ENCODE results near the gene PDE1C. TPM values are rescaled to one million over a fixed set of nuclear protein-coding genes. Genes with fewer than 3 reads are reported as not detected.

The PDE1C gene
- total and polyA plus RNA-seq, 2 donors, result 2.4 to 3.1 TPM

DNA sequence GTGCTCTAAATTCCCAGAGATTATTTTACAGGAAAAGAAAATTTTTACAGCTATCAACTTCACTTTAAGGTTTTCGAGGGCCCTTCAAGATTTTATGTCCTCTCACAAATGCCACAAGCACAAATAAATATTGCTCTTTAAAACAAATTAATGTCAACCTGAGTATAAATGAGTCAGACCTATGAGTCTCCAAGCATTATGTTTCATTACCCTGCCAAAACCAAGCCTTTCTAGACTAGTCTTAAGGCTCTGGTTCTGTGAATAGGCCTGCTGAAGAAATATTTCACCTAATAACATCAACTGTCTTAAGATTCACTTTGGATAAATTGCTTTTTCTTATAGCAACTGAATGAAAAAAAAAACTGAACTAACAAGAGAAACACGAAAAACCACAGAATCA is 153.0 kb downstream of the PDE1C start:
- WGBS, result 89% methylated on average over 2 of the region's 2 CpGs
- Histone ChIP-seq H3K4me3 (ENCODE audit: low read length in 2 of 2) (no peak overlapping the region), H3K27me3 (ENCODE audit: control insufficient read depth in 2 of 2, insufficient read depth in 1 of 2, low read length in 1 of 2) (no peaks in the 10 kb centered on the region), H3K27ac (ENCODE audit: low read depth in 1 of 2, low read length in 1 of 2) (no peak overlapping the region), H3K4me1 (ENCODE audit: control insufficient read depth in 2 of 2, insufficient read depth in 2 of 2, low read length in 2 of 2) (no peaks in the 10 kb centered on the region), H3K36me3 (ENCODE audit: control insufficient read depth in 2 of 2, insufficient read depth in 2 of 2, low read length in 1 of 2) (no peaks in the 10 kb centered on the region), H3K9me3 (ENCODE audit: control insufficient read depth in 2 of 2, insufficient read depth in 1 of 2, low read length in 1 of 2) (no peaks in the 10 kb centered on the region)
- no peak for DNase-seq (ENCODE audit: low read depth in 6 of 9, low spot score in 9 of 9)

- Histone ChIP-seq H3K4me1 (ENCODE audit: control insufficient read depth in 2 of 2, insufficient read depth in 2 of 2, low read length in 2 of 2) (no peaks in the 10 kb centered on the region), H3K27me3 (ENCODE audit: control insufficient read depth in 2 of 2, insufficient read depth in 1 of 2, low read length in 1 of 2) (no peaks in the 10 kb centered on the region), H3K4me3 (ENCODE audit: low read length in 2 of 2) (no peak overlapping the region), H3K27ac (ENCODE audit: low read depth in 1 of 2, low read length in 1 of 2) (no peak overlapping the region), H3K36me3 (ENCODE audit: control insufficient read depth in 2 of 2, insufficient read depth in 2 of 2, low read length in 1 of 2) (no peaks in the 10 kb centered on the region), H3K9me3 (ENCODE audit: control insufficient read depth in 2 of 2, insufficient read depth in 1 of 2, low read length in 1 of 2) (no peaks in the 10 kb centered on the region)
- WGBS, result 93% methylated on average over 1 of the region's 1 CpG
- no peak for DNase-seq (ENCODE audit: low read depth in 6 of 9, low spot score in 9 of 9)
Observed at GRCh38 chr7:31910191-31910590, 160.0 kb downstream of the PDE1C start.

- H3K27ac ChIP-seq (ENCODE audit: low read depth in 1 of 2, low read length in 1 of 2), result no peak overlapping the region
- WGBS, result 91% methylated on average over 5 of the region's 5 CpGs
- no peak for DNase-seq (ENCODE audit: low read depth in 6 of 9, low spot score in 9 of 9)
- H3K27me3 ChIP-seq (ENCODE audit: control insufficient read depth in 2 of 2, insufficient read depth in 1 of 2, low read length in 1 of 2), result no peaks in the 10 kb centered on the region
- H3K9me3 ChIP-seq (ENCODE audit: control insufficient read depth in 2 of 2, insufficient read depth in 1 of 2, low read length in 1 of 2), result no peaks in the 10 kb centered on the region
- H3K4me1 ChIP-seq (ENCODE audit: control insufficient read depth in 2 of 2, insufficient read depth in 2 of 2, low read length in 2 of 2), result no peaks in the 10 kb centered on the region
- H3K4me3 ChIP-seq (ENCODE audit: low read length in 2 of 2), result no peak overlapping the region
- H3K36me3 ChIP-seq (ENCODE audit: control insufficient read depth in 2 of 2, insufficient read depth in 2 of 2, low read length in 1 of 2), result no peaks in the 10 kb centered on the region
Observed at GRCh38 chr7:31906479-31907171, 163.6 kb downstream of the PDE1C start.

- H3K36me3 ChIP-seq (ENCODE audit: control insufficient read depth in 2 of 2, insufficient read depth in 2 of 2, low read length in 1 of 2), result no peaks in the 10 kb centered on the region
- 94% methylated on average over 4 of the region's 4 CpGs for WGBS
- no peaks in the 10 kb centered on the region for H3K9me3 ChIP-seq (ENCODE audit: control insufficient read depth in 2 of 2, insufficient read depth in 1 of 2, low read length in 1 of 2)
- no peaks in the 10 kb centered on the region for H3K4me1 ChIP-seq (ENCODE audit: control insufficient read depth in 2 of 2, insufficient read depth in 2 of 2, low read length in 2 of 2)
- no peak overlapping the region for H3K27ac ChIP-seq (ENCODE audit: low read depth in 1 of 2, low read length in 1 of 2)
- H3K27me3 ChIP-seq (ENCODE audit: control insufficient read depth in 2 of 2, insufficient read depth in 1 of 2, low read length in 1 of 2), result no peaks in the 10 kb centered on the region
- H3K4me3 ChIP-seq (ENCODE audit: low read length in 2 of 2), result no peak overlapping the region
- DNase-seq (ENCODE audit: low read depth in 6 of 9, low spot score in 9 of 9), result no peak
Observed at GRCh38 chr7:31903962-31904361, 166.2 kb downstream of the PDE1C start.

DNA sequence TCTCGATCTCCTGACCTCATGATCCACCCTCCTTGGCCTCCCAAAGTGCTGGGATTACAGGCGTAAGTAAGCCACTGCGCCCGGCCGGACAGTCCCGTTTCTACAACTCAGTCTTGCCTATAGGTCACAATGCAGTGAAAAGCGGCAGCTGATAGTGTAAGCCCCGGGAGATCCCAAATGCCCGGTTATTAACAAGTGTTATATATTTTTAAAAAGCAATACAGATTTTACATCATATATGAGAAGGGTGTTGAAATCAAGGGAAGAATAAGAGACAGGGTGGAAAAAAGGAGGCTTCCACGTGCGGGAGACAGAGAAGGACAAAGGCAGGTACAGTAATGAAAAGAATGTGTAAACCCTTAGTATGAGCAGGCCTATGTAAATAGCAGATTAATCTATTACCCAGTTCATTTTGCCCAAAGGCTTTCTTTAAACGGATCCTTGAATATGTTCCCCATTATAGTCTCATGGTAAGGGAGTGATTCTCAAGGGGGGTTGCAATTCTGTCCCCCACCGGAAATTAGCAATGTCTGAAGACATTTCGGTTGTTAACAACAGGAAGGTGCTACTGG is 170.8 kb downstream of the PDE1C start:
- Histone ChIP-seq H3K27me3 (ENCODE audit: control insufficient read depth in 2 of 2, insufficient read depth in 1 of 2, low read length in 1 of 2) (no peaks in the 10 kb centered on the region), H3K4me3 (ENCODE audit: low read length in 2 of 2) (no peak overlapping the region), H3K27ac (ENCODE audit: low read depth in 1 of 2, low read length in 1 of 2) (no peak overlapping the region), H3K9me3 (ENCODE audit: control insufficient read depth in 2 of 2, insufficient read depth in 1 of 2, low read length in 1 of 2) (no peaks in the 10 kb centered on the region), H3K36me3 (ENCODE audit: control insufficient read depth in 2 of 2, insufficient read depth in 2 of 2, low read length in 1 of 2) (no peaks in the 10 kb centered on the region), H3K4me1 (ENCODE audit: control insufficient read depth in 2 of 2, insufficient read depth in 2 of 2, low read length in 2 of 2) (no peaks in the 10 kb centered on the region)
- DNase-seq (ENCODE audit: low read depth in 6 of 9, low spot score in 9 of 9), result no peak
- 96% methylated on average over 14 of the region's 14 CpGs for WGBS

DNA sequence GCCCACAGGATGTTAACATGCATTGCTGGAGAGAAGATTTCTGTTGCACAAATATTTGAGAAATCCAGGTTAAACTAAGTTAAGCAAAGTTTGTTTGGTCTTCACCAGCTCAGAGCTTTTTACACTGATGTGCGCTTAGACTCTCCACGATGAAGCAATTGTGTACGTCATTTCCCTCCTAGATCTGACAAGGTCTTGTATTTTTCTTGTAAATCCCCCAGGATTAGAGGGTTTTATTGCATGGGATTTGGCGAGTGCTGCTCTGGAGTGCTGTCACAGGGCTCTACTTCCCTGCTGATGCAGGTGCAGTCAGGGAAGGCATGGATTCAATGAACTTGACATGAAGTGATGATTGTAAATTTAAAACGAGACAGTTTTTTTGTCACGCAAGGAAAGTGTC is 173.3 kb downstream of the PDE1C start:
- no peaks in the 10 kb centered on the region for H3K27me3 ChIP-seq (ENCODE audit: control insufficient read depth in 2 of 2, insufficient read depth in 1 of 2, low read length in 1 of 2)
- no peak for DNase-seq (ENCODE audit: low read depth in 6 of 9, low spot score in 9 of 9)
- no peaks in the 10 kb centered on the region for H3K4me1 ChIP-seq (ENCODE audit: control insufficient read depth in 2 of 2, insufficient read depth in 2 of 2, low read length in 2 of 2)
- 93% methylated on average over 6 of the region's 6 CpGs for WGBS
- H3K4me3 ChIP-seq (ENCODE audit: low read length in 2 of 2), result no peak overlapping the region
- H3K9me3 ChIP-seq (ENCODE audit: control insufficient read depth in 2 of 2, insufficient read depth in 1 of 2, low read length in 1 of 2), result no peaks in the 10 kb centered on the region
- no peaks in the 10 kb centered on the region for H3K36me3 ChIP-seq (ENCODE audit: control insufficient read depth in 2 of 2, insufficient read depth in 2 of 2, low read length in 1 of 2)
- no peak overlapping the region for H3K27ac ChIP-seq (ENCODE audit: low read depth in 1 of 2, low read length in 1 of 2)

GRCh38 chr7:31894308-31894707 is 175.9 kb downstream of the PDE1C start:
- H3K27me3 ChIP-seq (ENCODE audit: control insufficient read depth in 2 of 2, insufficient read depth in 1 of 2, low read length in 1 of 2), result no peaks in the 10 kb centered on the region
- DNase-seq (ENCODE audit: low read depth in 6 of 9, low spot score in 9 of 9), result no peak
- H3K27ac ChIP-seq (ENCODE audit: low read depth in 1 of 2, low read length in 1 of 2), result no peak overlapping the region
- no peak overlapping the region for H3K4me3 ChIP-seq (ENCODE audit: low read length in 2 of 2)
- H3K4me1 ChIP-seq (ENCODE audit: control insufficient read depth in 2 of 2, insufficient read depth in 2 of 2, low read length in 2 of 2), result no peaks in the 10 kb centered on the region
- no peaks in the 10 kb centered on the region for H3K9me3 ChIP-seq (ENCODE audit: control insufficient read depth in 2 of 2, insufficient read depth in 1 of 2, low read length in 1 of 2)
- H3K36me3 ChIP-seq (ENCODE audit: control insufficient read depth in 2 of 2, insufficient read depth in 2 of 2, low read length in 1 of 2), result no peaks in the 10 kb centered on the region

- H3K4me1 ChIP-seq (ENCODE audit: control insufficient read depth in 2 of 2, insufficient read depth in 2 of 2, low read length in 2 of 2), result no peaks in the 10 kb centered on the region
- H3K27me3 ChIP-seq (ENCODE audit: control insufficient read depth in 2 of 2, insufficient read depth in 1 of 2, low read length in 1 of 2), result no peaks in the 10 kb centered on the region
- 93% methylated on average over 3 of the region's 3 CpGs for WGBS
- H3K9me3 ChIP-seq (ENCODE audit: control insufficient read depth in 2 of 2, insufficient read depth in 1 of 2, low read length in 1 of 2), result no peaks in the 10 kb centered on the region
- H3K27ac ChIP-seq (ENCODE audit: low read depth in 1 of 2, low read length in 1 of 2), result no peak overlapping the region
- no peak for DNase-seq (ENCODE audit: low read depth in 6 of 9, low spot score in 9 of 9)
- H3K36me3 ChIP-seq (ENCODE audit: control insufficient read depth in 2 of 2, insufficient read depth in 2 of 2, low read length in 1 of 2), result no peaks in the 10 kb centered on the region
- no peak overlapping the region for H3K4me3 ChIP-seq (ENCODE audit: low read length in 2 of 2)
Observed at GRCh38 chr7:31893365-31893764, 176.8 kb downstream of the PDE1C start.

DNA sequence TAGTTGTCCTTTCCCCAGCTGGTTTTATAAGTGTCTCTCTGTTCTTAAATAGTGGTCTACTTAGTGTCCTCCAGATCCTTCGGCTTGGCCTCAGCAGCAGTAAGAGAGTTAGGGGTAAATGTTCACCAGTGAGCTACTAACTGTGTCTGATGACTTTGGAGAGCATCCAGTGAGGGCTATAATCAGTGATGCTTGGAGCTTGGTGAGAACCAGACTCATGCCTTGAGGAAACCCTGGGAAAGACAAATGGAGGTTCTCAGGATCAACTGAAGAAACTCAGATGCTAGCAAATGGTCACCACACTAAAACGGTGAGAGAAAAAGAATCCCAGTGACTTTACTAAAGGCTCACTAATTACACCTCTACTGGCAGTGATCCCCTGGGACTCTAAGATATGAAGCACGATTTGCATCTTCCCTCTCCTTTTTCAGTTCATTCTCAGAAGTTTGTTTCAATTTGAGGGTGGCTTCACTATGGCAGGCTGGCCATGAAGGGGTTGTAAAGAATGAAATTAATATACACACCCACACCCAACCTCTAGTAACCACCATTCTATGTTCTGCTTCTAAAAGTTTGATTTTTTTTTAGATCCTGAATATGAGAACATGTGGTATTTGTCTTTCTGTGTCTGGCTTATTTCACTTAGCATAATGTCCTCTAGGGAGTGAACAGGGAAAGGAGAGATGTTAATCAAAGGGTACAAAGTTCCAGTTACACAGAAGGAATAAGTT is 177.9 kb downstream of the PDE1C start:
- 92% methylated on average over 3 of the region's 3 CpGs for WGBS
- no peaks in the 10 kb centered on the region for H3K27me3 ChIP-seq (ENCODE audit: control insufficient read depth in 2 of 2, insufficient read depth in 1 of 2, low read length in 1 of 2)
- no peaks in the 10 kb centered on the region for H3K4me1 ChIP-seq (ENCODE audit: control insufficient read depth in 2 of 2, insufficient read depth in 2 of 2, low read length in 2 of 2)
- H3K27ac ChIP-seq (ENCODE audit: low read depth in 1 of 2, low read length in 1 of 2), result no peak overlapping the region
- H3K36me3 ChIP-seq (ENCODE audit: control insufficient read depth in 2 of 2, insufficient read depth in 2 of 2, low read length in 1 of 2), result no peaks in the 10 kb centered on the region
- H3K9me3 ChIP-seq (ENCODE audit: control insufficient read depth in 2 of 2, insufficient read depth in 1 of 2, low read length in 1 of 2), result no peaks in the 10 kb centered on the region
- DNase-seq (ENCODE audit: low read depth in 6 of 9, low spot score in 9 of 9), result no peak
- no peak overlapping the region for H3K4me3 ChIP-seq (ENCODE audit: low read length in 2 of 2)
